Loucy (cell line): Measurements from ENCODE around the gene PRSS50.

Source experiments
- H2AFZ ChIP-seq: fragments of 200-600 bp; sonication (generic); 2 replicates; pipeline ENCODE4 v1.6.0; 2016; ENCODE audit warnings: antibody characterized with exemption, mild to moderate bottlenecking, low read length, moderate library complexity
- H3F3A ChIP-seq: fragments of 200-600 bp; 2 replicates; pipeline ENCODE4 v1.6.0; 2016; ENCODE audit warnings: antibody characterized with exemption, low read depth, mild to moderate bottlenecking
- H3K27me3 ChIP-seq: fragments of 200-600 bp; sonication (generic); 2 replicates; pipeline ENCODE4 v1.6.1; 2014; ENCODE audit warnings: low read length, mild to moderate bottlenecking; ENCODE audit not compliant: insufficient read depth, poor library complexity, severe bottlenecking
- H3K36me3 ChIP-seq: fragments of 200-600 bp; sonication (generic); 2 replicates; pipeline ENCODE4 v1.6.1; 2016; ENCODE audit warnings: low read length; ENCODE audit not compliant: insufficient read depth
- H3K4me1 ChIP-seq: fragments of 200-600 bp; sonication (generic); 2 replicates; pipeline ENCODE4 v1.5.1; 2014; ENCODE audit warnings: low read length, mild to moderate bottlenecking; ENCODE audit not compliant: insufficient read depth, poor library complexity, severe bottlenecking
- H3K4me2 ChIP-seq: fragments of 200-600 bp; sonication (generic); 2 replicates; pipeline ENCODE4 v1.6.0; 2014; ENCODE audit warnings: antibody characterized with exemption, low read length, low read depth, mild to moderate bottlenecking; ENCODE audit not compliant: poor library complexity, severe bottlenecking
- H3K4me3 ChIP-seq: fragments of 200-600 bp; sonication (generic); 2 replicates; pipeline ENCODE4 v1.5.1; 2014; ENCODE audit warnings: low read length, mild to moderate bottlenecking, mixed read lengths; ENCODE audit not compliant: poor library complexity, severe bottlenecking
- H3K79me2 ChIP-seq: fragments of 200-600 bp; sonication (generic); 2 replicates; pipeline ENCODE4 v1.6.1; 2014; ENCODE audit warnings: low read length; ENCODE audit not compliant: insufficient read depth
- H3K9ac ChIP-seq: fragments of 200-600 bp; sonication (generic); 2 replicates; pipeline ENCODE4 v1.6.0; 2014; ENCODE audit warnings: mild to moderate bottlenecking, low read depth, low read length, moderate library complexity; ENCODE audit not compliant: poor library complexity, severe bottlenecking
- H3K9me2 ChIP-seq: fragments of 200-600 bp; sonication (generic); replicated peaks from 2 replicates; pipeline ENCODE4 v1.6.1; 2016; ENCODE audit warnings: low read depth, low read length, mixed read lengths
- H3K9me3 ChIP-seq: fragments of 200-600 bp; sonication (generic); 2 replicates; pipeline ENCODE4 v1.6.1; 2014; ENCODE audit warnings: mild to moderate bottlenecking, antibody characterized with exemption, low read length, low read depth; ENCODE audit not compliant: insufficient read depth
- H4K20me1 ChIP-seq: fragments of 200-600 bp; sonication (generic); 2 replicates; pipeline ENCODE4 v1.6.0; 2014; ENCODE audit warnings: antibody characterized with exemption, low read length, mild to moderate bottlenecking; ENCODE audit not compliant: insufficient read depth, poor library complexity, severe bottlenecking
- EZH2phosphoT487 ChIP-seq: fragments of 200-600 bp; IDR thresholded peaks from 2 replicates; pipeline ENCODE4 v1.6.1; 2018; ENCODE audit warnings: antibody characterized with exemption, mild to moderate bottlenecking, moderate library complexity, borderline replicate concordance
- TF ChIP-seq, protein P1 (sequence below): fragments of 200-600 bp; sonication (generic); conservative IDR thresholded peaks from 2 replicates; pipeline ENCODE4 v1.5.1; 2014; ENCODE audit warnings: mild to moderate bottlenecking, antibody characterized with exemption, low read length

Gene PRSS50

DNA sequence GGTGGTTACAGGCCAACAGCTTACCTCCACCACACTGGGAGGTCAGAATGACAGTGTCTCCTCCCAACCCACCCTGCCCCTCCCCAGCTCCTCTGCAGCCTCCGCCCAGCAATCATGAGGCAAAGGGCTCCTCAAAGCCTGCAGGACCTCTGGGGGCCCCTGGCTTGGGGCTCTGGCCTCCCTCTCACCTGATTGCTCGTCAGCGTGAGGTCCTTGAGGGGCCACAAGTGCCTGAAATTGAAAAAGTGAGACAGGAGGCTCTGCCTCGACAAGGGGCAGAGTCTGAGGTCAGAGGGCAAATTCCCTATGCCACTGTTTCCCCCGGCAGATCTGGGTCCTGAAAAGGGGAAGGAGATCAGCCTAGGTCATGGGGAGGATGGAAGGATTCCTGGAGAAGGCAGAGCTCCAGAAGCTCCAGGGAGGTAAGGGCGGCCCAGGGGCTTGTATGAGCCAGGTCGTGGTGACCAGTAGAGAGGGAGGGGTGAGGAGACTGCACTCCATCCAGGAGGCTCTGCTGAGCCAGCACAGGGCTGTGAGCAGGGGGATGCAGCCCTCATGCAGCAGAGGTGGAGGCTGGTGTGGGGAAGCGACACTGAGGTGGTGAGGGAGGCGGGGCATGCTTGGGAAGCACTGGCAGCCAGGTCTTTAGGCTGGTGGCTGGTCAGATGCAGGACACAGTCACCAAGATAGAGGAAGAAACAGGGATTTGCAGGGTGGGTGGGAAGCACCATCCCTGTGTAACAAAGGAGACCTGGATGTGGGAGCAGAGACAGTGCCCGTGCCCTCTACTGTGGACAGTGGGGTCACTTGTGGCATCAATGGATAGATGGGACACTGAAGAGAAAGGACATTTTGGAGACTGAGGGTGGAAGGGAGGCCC lies 44.3 kb downstream of the PRSS50 start:
- Histone ChIP-seq H3K4me1 (no peaks in the 10 kb centered on the region), H3F3A (no peaks in the 10 kb centered on the region), H3K9me2 (no peaks in the 10 kb centered on the region), H2AFZ (no peak overlapping the region), H3K36me3 (no peaks in the 10 kb centered on the region), H3K9ac (no peak overlapping the region), H3K79me2 (no peaks in the 10 kb centered on the region), H3K27me3 (no peaks in the 10 kb centered on the region), H3K9me3 (no peaks in the 10 kb centered on the region), H3K4me2 (no peak overlapping the region), H4K20me1 (no peaks in the 10 kb centered on the region), H3K4me3 (no peak overlapping the region)
- TF ChIP-seq, protein P1, sequence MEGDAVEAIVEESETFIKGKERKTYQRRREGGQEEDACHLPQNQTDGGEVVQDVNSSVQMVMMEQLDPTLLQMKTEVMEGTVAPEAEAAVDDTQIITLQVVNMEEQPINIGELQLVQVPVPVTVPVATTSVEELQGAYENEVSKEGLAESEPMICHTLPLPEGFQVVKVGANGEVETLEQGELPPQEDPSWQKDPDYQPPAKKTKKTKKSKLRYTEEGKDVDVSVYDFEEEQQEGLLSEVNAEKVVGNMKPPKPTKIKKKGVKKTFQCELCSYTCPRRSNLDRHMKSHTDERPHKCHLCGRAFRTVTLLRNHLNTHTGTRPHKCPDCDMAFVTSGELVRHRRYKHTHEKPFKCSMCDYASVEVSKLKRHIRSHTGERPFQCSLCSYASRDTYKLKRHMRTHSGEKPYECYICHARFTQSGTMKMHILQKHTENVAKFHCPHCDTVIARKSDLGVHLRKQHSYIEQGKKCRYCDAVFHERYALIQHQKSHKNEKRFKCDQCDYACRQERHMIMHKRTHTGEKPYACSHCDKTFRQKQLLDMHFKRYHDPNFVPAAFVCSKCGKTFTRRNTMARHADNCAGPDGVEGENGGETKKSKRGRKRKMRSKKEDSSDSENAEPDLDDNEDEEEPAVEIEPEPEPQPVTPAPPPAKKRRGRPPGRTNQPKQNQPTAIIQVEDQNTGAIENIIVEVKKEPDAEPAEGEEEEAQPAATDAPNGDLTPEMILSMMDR = no peak
- TF ChIP-seq EZH2phosphoT487 = no peak

DNA sequence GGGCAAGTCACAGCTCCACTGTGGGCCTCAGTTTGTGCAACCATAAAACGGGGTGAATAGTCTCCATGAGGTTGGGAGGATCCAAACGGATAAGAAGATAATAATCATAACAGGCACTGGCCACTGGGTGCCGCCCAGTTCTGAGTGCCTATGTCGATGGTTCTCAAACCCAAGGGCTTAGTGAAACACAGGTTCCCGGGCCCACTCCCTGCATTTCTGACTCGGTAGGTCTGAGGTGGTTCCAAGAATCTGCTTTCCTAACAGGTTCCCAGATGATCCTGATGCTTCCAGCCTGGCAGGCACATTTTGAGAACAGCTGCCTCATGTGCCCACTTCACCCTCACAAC lies 45.3 kb downstream of the PRSS50 start:
- Histone ChIP-seq H3K9me3 (no peaks in the 10 kb centered on the region), H3K9me2 (no peaks in the 10 kb centered on the region), H3K4me3 (no peak overlapping the region), H3F3A (no peaks in the 10 kb centered on the region), H3K4me2 (no peak overlapping the region), H3K36me3 (no peaks in the 10 kb centered on the region), H3K4me1 (no peaks in the 10 kb centered on the region), H4K20me1 (no peaks in the 10 kb centered on the region), H3K27me3 (no peaks in the 10 kb centered on the region), H2AFZ (no peak overlapping the region), H3K9ac (no peak overlapping the region), H3K79me2 (no peaks in the 10 kb centered on the region)
- no peak for TF ChIP-seq EZH2phosphoT487
- TF ChIP-seq, protein P1 = no peak

DNA sequence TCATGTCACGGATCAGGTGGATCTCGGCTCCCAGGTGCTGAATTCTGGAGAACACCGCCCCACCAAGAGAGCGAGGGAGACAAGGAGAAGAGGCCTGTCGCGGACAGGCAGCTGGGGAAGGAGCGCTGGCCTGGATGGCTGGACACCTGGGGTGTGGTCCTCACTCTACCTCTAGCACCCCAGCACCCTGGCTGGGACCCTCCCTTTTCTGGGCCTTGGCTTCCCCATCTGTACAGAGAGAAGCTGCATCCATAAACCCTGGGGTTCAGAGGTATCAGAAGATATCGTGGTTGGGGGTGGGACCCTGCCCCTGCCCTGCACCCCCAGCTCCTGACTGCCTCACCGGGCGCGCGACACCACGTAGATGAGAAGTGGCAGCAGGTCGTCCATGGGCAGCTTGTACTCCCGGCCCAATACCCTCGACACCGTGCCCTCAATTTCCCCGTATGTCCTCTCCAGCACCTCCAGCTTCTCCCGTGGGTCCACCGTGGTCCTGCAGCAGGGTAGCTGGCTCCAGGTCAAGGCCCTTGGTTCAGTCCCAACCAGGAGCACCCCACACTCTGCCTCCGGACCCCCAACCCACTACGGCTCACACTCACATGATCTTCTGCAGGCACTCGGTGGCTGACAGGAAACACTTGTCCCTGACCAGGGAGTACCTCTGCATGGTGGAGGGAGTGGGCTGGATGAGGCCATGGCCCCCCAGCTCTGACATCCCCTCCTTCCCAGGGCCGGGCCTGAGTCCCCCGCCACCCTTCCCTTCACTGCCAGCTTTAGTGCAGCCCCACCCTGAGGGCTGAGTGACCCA lies 45.9 kb downstream of the PRSS50 start:
- Histone ChIP-seq H3K4me2 (no peak overlapping the region), H3K27me3 (no peaks in the 10 kb centered on the region), H3K36me3 (no peaks in the 10 kb centered on the region), H3K4me1 (no peaks in the 10 kb centered on the region), H2AFZ (no peak overlapping the region), H3K4me3 (no peak overlapping the region), H3K9me2 (no peaks in the 10 kb centered on the region), H3K79me2 (no peaks in the 10 kb centered on the region), H3K9ac (no peak overlapping the region), H3K9me3 (no peaks in the 10 kb centered on the region), H4K20me1 (no peaks in the 10 kb centered on the region), H3F3A (no peaks in the 10 kb centered on the region)
- no peak for TF ChIP-seq EZH2phosphoT487
- TF ChIP-seq, protein P1 = no peak
